DOHH2 (cell line): ENCODE data around the gene DNAH1.

Experiments
- CTCF ChIP-seq: fragments of 200-600 bp; sonication (generic); IDR thresholded peaks from one replicate; pipeline ENCODE4 v1.5.1; 2014; ENCODE audit warnings: antibody characterized with exemption, mild to moderate bottlenecking, low read depth, low read length; ENCODE audit not compliant: poor library complexity, severe bottlenecking
- EZH2phosphoT487 ChIP-seq: fragments of 200-600 bp; sonication (generic); IDR thresholded peaks from 2 replicates; pipeline ENCODE4 v1.6.1; 2017; ENCODE audit warnings: borderline replicate concordance, mild to moderate bottlenecking, antibody characterized with exemption, low read length, moderate library complexity, mixed read lengths

DNA sequence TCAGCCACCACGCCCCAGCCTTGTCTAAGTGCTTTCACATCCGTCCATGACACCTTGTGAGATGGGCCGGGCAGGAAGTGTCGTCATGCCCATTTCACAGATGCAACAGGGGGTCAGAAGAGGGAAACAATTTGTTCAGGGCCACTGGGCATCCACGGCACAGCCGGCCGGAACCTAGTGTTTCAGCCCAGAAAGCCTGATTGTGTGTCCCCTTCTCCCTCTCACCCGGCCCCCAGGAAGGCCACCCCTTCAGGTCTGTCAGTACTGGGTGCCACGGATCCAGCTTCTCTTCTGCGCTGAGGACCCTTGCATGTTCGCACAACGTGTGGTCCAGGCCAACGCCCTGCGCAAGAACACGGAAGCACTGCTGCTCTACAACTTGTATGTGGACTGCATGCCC is 15.8 kb downstream of the DNAH1 start:
- no peak for TF ChIP-seq CTCF
- no peak for TF ChIP-seq EZH2phosphoT487
